Chondrocyte (in vitro differentiated cells): Measurements from ENCODE around the gene IL32. TPM values are rescaled to one million over a fixed set of nuclear protein-coding genes. Genes with fewer than 3 reads are reported as not detected.

Experiments
- DNase-seq: peaks from one replicate; pipeline ENCODE4 v3.0.0; 2021; ENCODE audit warnings: mixed read lengths, low spot score
- H3K27ac Mint-ChIP-seq: one replicate; pipeline ENCODE4 v1.8.0; 2021; ENCODE audit warnings: mild to moderate bottlenecking, moderate library complexity, mixed read lengths; ENCODE audit not compliant: unreplicated experiment
- H3K27me3 Mint-ChIP-seq: 2 replicates; pipeline ENCODE4 v1.8.0; 2021; ENCODE audit warnings: low read depth, mixed read lengths
- H3K36me3 Mint-ChIP-seq: 2 replicates; pipeline ENCODE4 v1.8.0; 2021; ENCODE audit warnings: low read depth, mixed read lengths
- H3K4me1 Mint-ChIP-seq: 2 replicates; pipeline ENCODE4 v1.8.0; 2021; ENCODE audit warnings: low read depth, mild to moderate bottlenecking, mixed read lengths
- H3K4me3 Mint-ChIP-seq: one replicate; pipeline ENCODE4 v1.8.0; 2021; ENCODE audit warnings: mild to moderate bottlenecking, moderate library complexity, mixed read lengths; ENCODE audit not compliant: unreplicated experiment
- H3K9me3 Mint-ChIP-seq: 2 replicates; pipeline ENCODE4 v1.8.0; 2021; ENCODE audit warnings: low read depth, mixed read lengths
- CTCF ChIP-seq: fragments of 200-600 bp; sonication (generic); IDR thresholded peaks from 2 replicates; pipeline ENCODE4 v1.5.0; 2021; ENCODE audit warnings: antibody characterized with exemption, mild to moderate bottlenecking, moderate library complexity
- total RNA-seq: library from RNA; stranded (reverse); gene quantifications from 3 replicates; pipeline ENCODE4 v1.2.1, GENCODE V29; 2021

The IL32 gene
- total RNA-seq, 1 donor from 2014 or later: 17.8 TPM

- no peak for TF ChIP-seq CTCF
- no peak overlapping the region for H3K4me3 Mint-ChIP-seq
- no peak overlapping the region for H3K27ac Mint-ChIP-seq
Measured at GRCh38 chr16:3097266-3097665, 31.8 kb downstream of the IL32 start.

DNA sequence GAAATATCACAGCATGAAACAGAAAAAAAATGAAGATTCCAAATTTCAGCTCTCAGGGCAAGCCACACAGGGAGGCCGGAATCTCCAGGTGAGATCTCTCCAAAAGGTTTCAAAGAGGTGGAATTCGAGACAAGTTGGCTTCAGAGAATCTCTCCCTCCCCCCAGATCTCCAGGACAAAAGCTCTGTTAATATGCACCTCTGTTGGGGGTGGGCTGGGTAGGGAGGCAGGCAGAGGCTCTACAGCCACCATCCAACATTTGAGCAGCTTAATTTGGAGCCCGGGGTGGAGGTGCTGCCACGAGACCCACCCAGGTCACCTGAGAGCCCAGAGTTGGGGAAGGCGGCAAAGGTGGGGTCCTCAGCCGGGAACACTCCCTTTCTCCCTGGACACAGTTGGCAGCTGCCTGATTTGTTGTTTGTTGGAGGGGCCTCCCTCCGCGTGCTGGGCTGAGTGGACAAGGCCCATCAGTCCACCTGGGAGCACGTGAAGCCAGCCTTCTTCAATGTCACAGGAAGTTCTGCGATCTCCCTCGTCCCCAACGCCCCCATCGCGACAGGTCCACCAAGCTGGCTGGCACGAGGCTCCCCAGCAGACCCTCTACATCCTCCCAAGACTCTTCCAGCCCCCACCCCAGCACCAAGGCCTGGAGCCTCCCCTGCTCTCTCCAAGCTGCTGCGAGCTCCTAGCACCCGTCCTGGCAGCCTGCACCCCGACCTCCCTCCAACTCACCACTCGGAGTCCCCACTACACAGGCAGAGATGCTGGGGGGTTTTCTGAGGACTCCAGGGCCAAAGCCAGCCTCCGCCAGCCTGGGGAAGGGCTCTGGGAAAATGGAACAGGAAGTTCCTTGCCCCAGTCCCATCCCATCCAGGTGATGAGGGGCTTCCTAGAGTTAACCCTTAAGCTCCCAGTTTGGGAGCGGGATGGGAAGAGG lies 33.3 kb downstream of the IL32 start, which contains the start of gene ZSCAN10:
Gene ZSCAN10 (minus strand): TSS at position 836 of the 936 bp plus-strand sequence. CDS start 6,357 bp downstream, outside the sequence.
- Mint-ChIP-seq H3K27me3 (peaks cover 7% of the 10 kb centered on the region), H3K4me1 (peaks cover 6% of the 10 kb centered on the region), H3K4me3 (peak within 1 kb of the TSS; percentile 66), H3K36me3 (no peaks in the 10 kb centered on the region), H3K27ac (no peak within 1 kb of the TSS), H3K9me3 (no peaks in the 10 kb centered on the region)
- TF ChIP-seq CTCF: no peak
- no peak for DNase-seq

More at GRCh38 chr16:3097266-3097665, 31.8 kb downstream of the IL32 start:
- Mint-ChIP-seq H3K4me1 (peaks cover 6% of the 10 kb centered on the region), H3K9me3 (no peaks in the 10 kb centered on the region), H3K36me3 (no peaks in the 10 kb centered on the region), H3K27me3 (peaks cover 9% of the 10 kb centered on the region)
- DNase-seq: no peak

DNA sequence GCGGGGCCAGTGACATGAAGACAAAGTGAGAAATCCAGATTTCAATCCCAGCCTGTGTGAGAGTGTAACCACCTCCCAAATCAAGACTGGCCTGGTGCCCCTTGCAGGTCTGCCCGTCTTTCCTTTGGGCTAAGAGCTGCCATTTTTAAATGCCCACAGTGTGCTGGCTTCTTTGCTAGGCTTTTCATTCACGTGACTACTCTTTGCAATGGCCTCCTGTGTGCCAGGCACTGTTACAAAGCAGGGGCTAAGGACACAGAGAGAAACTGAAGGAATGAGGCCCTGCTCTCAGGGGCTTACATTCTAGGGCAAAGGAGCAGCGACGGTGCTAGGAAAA lies 33.9 kb downstream of the IL32 start:
- TF ChIP-seq CTCF: no peak
- no peaks in the 10 kb centered on the region for H3K9me3 Mint-ChIP-seq
- H3K27ac Mint-ChIP-seq: no peak overlapping the region
- H3K4me3 Mint-ChIP-seq: no peak overlapping the region
- peaks cover 6% of the 10 kb centered on the region for H3K4me1 Mint-ChIP-seq
- no peaks in the 10 kb centered on the region for H3K36me3 Mint-ChIP-seq
- H3K27me3 Mint-ChIP-seq: peaks cover 7% of the 10 kb centered on the region
- no peak for DNase-seq

- H3K36me3 Mint-ChIP-seq: no peaks in the 10 kb centered on the region
- peaks cover 7% of the 10 kb centered on the region for H3K27me3 Mint-ChIP-seq
- H3K4me1 Mint-ChIP-seq: peaks cover 6% of the 10 kb centered on the region
- TF ChIP-seq CTCF: no peak
- H3K9me3 Mint-ChIP-seq: no peaks in the 10 kb centered on the region
- no peak overlapping the region for H3K27ac Mint-ChIP-seq
- H3K4me3 Mint-ChIP-seq: peak overlapping the region; percentile 66
- DNase-seq: no peak
Measured at GRCh38 chr16:3099732-3100499, 34.5 kb downstream of the IL32 start.
